Measurements from ENCODE around the gene HSP90AB1. TPM values are rescaled to one million over a fixed set of nuclear protein-coding genes. Genes with fewer than 3 reads are reported as not detected.
A peak's percentile ranks its signal among the peaks of the same experiment; 100 is the strongest.

Gene HSP90AB1
- total RNA-seq, result 100 to 1,000 TPM; 556 to 669 (median 586) TPM

DNA sequence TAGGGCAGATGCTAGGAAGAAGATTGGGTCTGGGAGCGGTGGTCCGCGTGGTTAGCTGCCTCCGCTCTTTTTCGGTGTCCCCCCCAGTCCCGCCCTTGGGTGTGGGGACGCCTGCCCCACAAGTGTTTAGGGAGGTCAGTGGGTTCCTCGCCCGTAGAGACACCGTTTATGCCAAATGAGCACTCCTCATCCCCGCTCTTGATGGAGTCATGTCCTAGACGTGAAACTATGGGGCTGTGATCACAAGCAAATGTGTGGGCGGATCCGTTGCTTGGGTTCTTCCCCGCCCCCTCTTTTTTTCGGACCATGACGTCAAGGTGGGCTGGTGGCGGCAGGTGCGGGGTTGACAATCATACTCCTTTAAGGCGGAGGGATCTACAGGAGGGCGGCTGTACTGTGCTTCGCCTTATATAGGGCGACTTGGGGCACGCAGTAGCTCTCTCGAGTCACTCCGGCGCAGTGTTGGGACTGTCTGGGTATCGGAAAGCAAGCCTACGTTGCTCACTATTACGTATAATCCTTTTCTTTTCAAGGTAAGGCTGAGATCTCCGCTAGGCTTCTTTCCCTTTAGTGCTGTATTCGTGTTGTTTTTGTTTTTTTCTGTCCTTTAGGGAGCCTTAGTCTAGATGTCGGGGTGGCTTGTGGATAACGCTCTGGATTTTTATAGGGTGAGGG is at the start of gene HSP90AB1:
Gene HSP90AB1, plus strand, starts transcription at position 439 of the 675 bp plus-strand sequence. CDS start 1,529 bp downstream, outside the sequence.
- Histone ChIP-seq H3K36me3 (peaks cover 27 to 33% of the 10 kb centered on the region in 2 donors), H3K4me1 (peaks cover 8 to 26% of the 10 kb centered on the region in 2 donors), H3K27ac (peak within 1 kb of the TSS; percentile 98 to 100 (median 100)), H3K9me3 (no peaks in the 10 kb centered on the region), H3K27me3 (no peaks in the 10 kb centered on the region), H3K4me3 (replicated peaks in 1 of 3) (peak within 1 kb of the TSS; percentile 54 to 76 (median 72))
- 0% methylated on average over 20 to 30 of the region's 34 CpGs for WGBS, 2 donors
- TF ChIP-seq, protein P1, sequence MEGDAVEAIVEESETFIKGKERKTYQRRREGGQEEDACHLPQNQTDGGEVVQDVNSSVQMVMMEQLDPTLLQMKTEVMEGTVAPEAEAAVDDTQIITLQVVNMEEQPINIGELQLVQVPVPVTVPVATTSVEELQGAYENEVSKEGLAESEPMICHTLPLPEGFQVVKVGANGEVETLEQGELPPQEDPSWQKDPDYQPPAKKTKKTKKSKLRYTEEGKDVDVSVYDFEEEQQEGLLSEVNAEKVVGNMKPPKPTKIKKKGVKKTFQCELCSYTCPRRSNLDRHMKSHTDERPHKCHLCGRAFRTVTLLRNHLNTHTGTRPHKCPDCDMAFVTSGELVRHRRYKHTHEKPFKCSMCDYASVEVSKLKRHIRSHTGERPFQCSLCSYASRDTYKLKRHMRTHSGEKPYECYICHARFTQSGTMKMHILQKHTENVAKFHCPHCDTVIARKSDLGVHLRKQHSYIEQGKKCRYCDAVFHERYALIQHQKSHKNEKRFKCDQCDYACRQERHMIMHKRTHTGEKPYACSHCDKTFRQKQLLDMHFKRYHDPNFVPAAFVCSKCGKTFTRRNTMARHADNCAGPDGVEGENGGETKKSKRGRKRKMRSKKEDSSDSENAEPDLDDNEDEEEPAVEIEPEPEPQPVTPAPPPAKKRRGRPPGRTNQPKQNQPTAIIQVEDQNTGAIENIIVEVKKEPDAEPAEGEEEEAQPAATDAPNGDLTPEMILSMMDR (IDR thresholded peaks at IDR 0.05), result no peak
- TF ChIP-seq POLR2A (IDR thresholded peaks at IDR 0.05), result peak; percentile 92 to 98
- intact Hi-C loops (cut with DNase I), result no loop called here
- DNase-seq, result peak; percentile 98

DNA sequence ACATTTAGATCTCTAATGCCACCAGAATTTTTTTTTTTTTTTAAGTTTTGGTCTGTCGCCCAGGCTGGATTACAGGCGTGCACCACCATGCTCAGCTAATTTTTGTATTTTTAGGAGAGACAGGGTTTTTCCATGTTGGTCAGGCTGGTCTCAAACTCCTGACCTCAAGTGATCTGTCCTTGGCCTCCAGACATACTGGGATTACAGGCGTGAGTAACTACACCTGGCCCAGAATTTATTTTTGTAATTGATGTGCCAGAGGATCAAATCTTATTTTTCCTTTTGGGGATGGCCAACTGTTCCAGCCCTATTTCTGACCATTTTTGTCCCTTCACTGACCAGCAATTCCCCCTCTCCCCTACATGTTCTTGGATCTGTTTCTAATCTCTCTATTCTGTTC is 48.2 kb upstream of the HSP90AB1 start:
- Histone ChIP-seq H3K27ac (no peak overlapping the region), H3K27me3 (no peaks in the 10 kb centered on the region), H3K9me3 (no peaks in the 10 kb centered on the region), H3K4me3 (replicated peaks in 1 of 3) (no peak overlapping the region), H3K4me1 (peaks cover 3 to 8% of the 10 kb centered on the region in 2 donors), H3K36me3 (no peaks in the 10 kb centered on the region)
- intact Hi-C loops (cut with DNase I), result no loop called here
- DNase-seq, result no peak
- WGBS, 2 donors, result 88 to 93% methylated on average over 3 of the region's 3 CpGs
- TF ChIP-seq POLR2A (IDR thresholded peaks at IDR 0.05), result no peak
- TF ChIP-seq, protein P1 (IDR thresholded peaks at IDR 0.05), result no peak

DNA sequence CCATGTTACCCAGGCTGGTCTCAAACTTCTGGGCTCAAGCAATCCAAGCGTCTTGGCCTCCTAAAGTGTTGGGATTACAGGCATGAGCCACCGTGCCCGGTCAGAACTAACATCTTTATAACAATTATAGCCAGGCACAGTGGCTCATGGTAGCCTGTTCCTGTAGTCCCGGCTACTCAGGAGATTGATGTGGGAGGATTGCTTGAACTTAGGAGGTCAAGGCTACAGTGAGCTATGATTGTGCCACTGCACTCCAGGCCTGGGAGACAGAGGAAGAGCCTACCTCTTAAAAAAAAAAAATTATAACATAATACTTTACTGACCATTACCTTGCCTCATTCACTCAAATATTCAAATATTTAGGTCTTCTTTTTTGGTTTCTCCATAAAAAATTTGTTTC is 47.0 kb upstream of the HSP90AB1 start:
- Histone ChIP-seq H3K27me3 (no peaks in the 10 kb centered on the region), H3K36me3 (no peaks in the 10 kb centered on the region), H3K9me3 (no peaks in the 10 kb centered on the region), H3K4me1 (peaks cover 3 to 8% of the 10 kb centered on the region in 2 donors), H3K4me3 (replicated peaks in 1 of 3) (no peak overlapping the region), H3K27ac (no peak overlapping the region)
- intact Hi-C loops (cut with DNase I), result no loop called here
- no peak for DNase-seq
- no peak for TF ChIP-seq POLR2A (IDR thresholded peaks at IDR 0.05)
- TF ChIP-seq, protein P1 (IDR thresholded peaks at IDR 0.05), result no peak
- WGBS, 2 donors, result 95 to 96% methylated on average over 4 of the region's 4 CpGs

DNA sequence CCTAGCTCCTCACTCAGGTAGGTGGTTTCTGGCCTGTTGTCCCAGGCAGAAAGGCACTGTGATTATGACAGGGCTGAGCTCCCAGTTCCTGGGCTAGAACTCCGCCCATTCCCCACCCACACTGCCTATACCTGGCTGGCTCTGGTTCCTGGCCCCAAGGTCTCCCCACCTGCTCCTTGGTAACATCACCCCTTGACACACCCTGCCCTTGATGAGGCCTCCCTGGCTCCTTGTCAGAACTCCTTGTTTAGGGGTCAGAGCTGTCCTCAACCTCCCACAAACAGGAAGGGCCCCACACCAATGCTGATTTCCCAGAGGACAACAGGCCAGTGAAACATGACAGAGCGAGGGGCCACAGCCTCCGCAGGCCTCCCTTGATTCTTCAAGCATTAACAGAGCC is 45.7 kb upstream of the HSP90AB1 start:
- no peaks in the 10 kb centered on the region for H3K9me3 ChIP-seq
- H3K4me3 ChIP-seq (replicated peaks in 1 of 3), result no peak overlapping the region
- TF ChIP-seq, protein P1 (IDR thresholded peaks at IDR 0.05), result no peak
- TF ChIP-seq POLR2A (IDR thresholded peaks at IDR 0.05), result no peak
- H3K36me3 ChIP-seq, result no peaks in the 10 kb centered on the region
- no peaks in the 10 kb centered on the region for H3K27me3 ChIP-seq
- DNase-seq, result no peak
- intact Hi-C loops (cut with DNase I), result no loop called here
- H3K27ac ChIP-seq, result no peak overlapping the region
- WGBS, 2 donors, result 68 to 83% methylated on average over 2 to 3 of the region's 3 CpGs
- H3K4me1 ChIP-seq, result peaks cover 3 to 8% of the 10 kb centered on the region in 2 donors

DNA sequence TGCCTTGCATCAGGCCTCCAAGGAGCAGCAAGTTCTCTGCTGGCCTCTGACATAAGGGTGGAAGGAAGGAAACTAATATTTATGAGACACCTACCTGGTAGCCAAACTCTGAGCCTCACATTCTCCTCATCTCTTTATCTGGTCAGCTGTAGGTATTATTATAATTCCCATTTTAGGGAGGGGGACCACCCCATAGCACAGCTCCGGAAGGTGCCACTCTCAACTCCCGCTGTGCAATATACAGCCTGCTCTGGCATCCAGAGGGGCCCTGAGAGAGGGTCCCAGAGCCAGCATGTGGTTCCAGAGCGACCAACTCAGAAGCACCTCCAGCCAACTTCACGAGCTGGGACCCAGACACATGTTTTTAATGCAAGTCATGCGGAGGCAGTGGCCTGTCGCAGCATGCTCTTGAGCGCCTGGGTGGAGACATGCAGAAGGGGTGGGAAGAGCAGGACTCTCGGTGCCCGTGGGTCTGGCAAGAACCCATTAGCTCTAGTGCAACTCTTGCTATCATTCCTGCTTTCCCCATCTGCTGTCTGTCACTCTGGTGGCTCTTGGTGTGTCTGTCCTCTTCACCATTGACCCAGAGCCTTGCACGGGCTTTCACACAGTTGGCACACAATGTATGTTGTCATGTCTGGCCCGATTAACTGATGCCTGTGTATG is 45.1 kb upstream of the HSP90AB1 start:
- intact Hi-C loops (cut with DNase I), result no loop called here
- peak; percentile 35 to 69 for DNase-seq
- 53 to 80% methylated on average over 10 to 11 of the region's 11 CpGs for WGBS, 2 donors
- H3K27ac ChIP-seq, result peak overlapping the region in 1 of 3 donors; percentile 10
- H3K36me3 ChIP-seq, result no peaks in the 10 kb centered on the region
- H3K4me3 ChIP-seq (replicated peaks in 1 of 3), result no peak overlapping the region
- no peaks in the 10 kb centered on the region for H3K9me3 ChIP-seq
- H3K4me1 ChIP-seq, result peaks cover 3 to 8% of the 10 kb centered on the region in 2 donors
- TF ChIP-seq, protein P1 (IDR thresholded peaks at IDR 0.05), result no peak
- peak in 1 of 2 donors; percentile 34 for TF ChIP-seq POLR2A (IDR thresholded peaks at IDR 0.05)
- no peaks in the 10 kb centered on the region for H3K27me3 ChIP-seq
